Trophoblast cell (in vitro differentiated cells and primary cell): ENCODE results near the gene CARD19.

Experiments used
- DNase-seq, 2 donors: peaks; one replicate each; pipeline ENCODE4 v3.0.0-alpha.2; 2016
- H2AFZ ChIP-seq: 2 replicates; pipeline ENCODE4 v1.6.1; 2013; ENCODE audit warnings: low read length, moderate library complexity, mild to moderate bottlenecking; ENCODE audit not compliant: insufficient read depth, poor library complexity
- H2AK5ac ChIP-seq: 2 replicates; pipeline ENCODE4 v1.6.1; 2013; ENCODE audit warnings: mild to moderate bottlenecking, low read length
- H2BK120ac ChIP-seq: 2 replicates; pipeline ENCODE4 v1.6.1; 2013; ENCODE audit warnings: low read length, mild to moderate bottlenecking, moderate library complexity; ENCODE audit not compliant: insufficient read depth, poor library complexity
- H2BK12ac ChIP-seq: 2 replicates; pipeline ENCODE4 v1.6.1; 2013; ENCODE audit warnings: mild to moderate bottlenecking, low read length, moderate library complexity
- H2BK5ac ChIP-seq: 2 replicates; pipeline ENCODE4 v1.6.1; 2013; ENCODE audit warnings: low read length, low read depth, moderate library complexity, mild to moderate bottlenecking; ENCODE audit not compliant: poor library complexity
- H3K14ac ChIP-seq: 2 replicates; pipeline ENCODE4 v1.6.1; 2013; ENCODE audit warnings: mild to moderate bottlenecking, low read length
- H3K18ac ChIP-seq: 2 replicates; pipeline ENCODE4 v1.6.1; 2013; ENCODE audit warnings: mild to moderate bottlenecking, low read length
- H3K23ac ChIP-seq: 2 replicates; pipeline ENCODE4 v1.6.1; 2013; ENCODE audit warnings: low read length
- H3K27ac ChIP-seq: 2 replicates; pipeline ENCODE4 v1.5.1; 2013; ENCODE audit warnings: low read depth, mild to moderate bottlenecking, inconsistent platforms, low read length, moderate library complexity
- H3K27me3 ChIP-seq: 2 replicates; pipeline ENCODE4 v1.6.1; 2013; ENCODE audit warnings: inconsistent platforms, mild to moderate bottlenecking, low read length, moderate library complexity; ENCODE audit not compliant: insufficient read depth
- H3K36me3 ChIP-seq, 2 experiments: 1 replicate in 1 of 2; 2 replicates in 1 of 2; pipeline ENCODE4 v1.6.1; 2013; ENCODE audit warnings: low read length in 2 of 2, mild to moderate bottlenecking in 2 of 2, moderate library complexity in 1 of 2; ENCODE audit not compliant: insufficient read depth in 2 of 2, control insufficient read depth in 1 of 2
- H3K4ac ChIP-seq: 2 replicates; pipeline ENCODE4 v1.6.1; 2013; ENCODE audit warnings: low read depth, mild to moderate bottlenecking, low read length, moderate library complexity
- H3K4me1 ChIP-seq, 2 experiments: 1 replicate in 1 of 2; 2 replicates in 1 of 2; pipeline ENCODE4 v1.6.1; 2013; ENCODE audit warnings: low read length in 2 of 2, mild to moderate bottlenecking in 2 of 2, moderate library complexity in 1 of 2; ENCODE audit not compliant: insufficient read depth in 2 of 2, control insufficient read depth in 1 of 2
- H3K4me2 ChIP-seq: 2 replicates; pipeline ENCODE4 v1.6.1; 2013; ENCODE audit warnings: inconsistent platforms, mild to moderate bottlenecking, low read length, moderate library complexity
- H3K4me3 ChIP-seq: 2 replicates; pipeline ENCODE4 v1.5.1; 2013; ENCODE audit warnings: mild to moderate bottlenecking, low read depth, low read length, inconsistent platforms
- H3K79me1 ChIP-seq: one replicate; pipeline ENCODE4 v1.6.1; 2013; ENCODE audit warnings: low read length
- H3K79me2 ChIP-seq: 2 replicates; pipeline ENCODE4 v1.6.1; 2013; ENCODE audit warnings: low read length, mild to moderate bottlenecking; ENCODE audit not compliant: control insufficient read depth, insufficient read depth, poor library complexity
- H3K9ac ChIP-seq: 2 replicates; pipeline ENCODE4 v1.6.1; 2013; ENCODE audit warnings: mild to moderate bottlenecking, low read length
- H3K9me3 ChIP-seq: 2 replicates; pipeline ENCODE4 v1.6.1; 2013; ENCODE audit warnings: low read depth, mild to moderate bottlenecking, control low read depth, inconsistent platforms, low read length; ENCODE audit not compliant: insufficient read depth
- H4K12ac ChIP-seq: 2 replicates; pipeline ENCODE4 v1.6.1; 2013; ENCODE audit warnings: low read depth, mild to moderate bottlenecking, low read length, moderate library complexity
- H4K8ac ChIP-seq: 2 replicates; pipeline ENCODE4 v1.6.1; 2013; ENCODE audit warnings: low read depth, mild to moderate bottlenecking, low read length, moderate library complexity
- H4K91ac ChIP-seq: one replicate; pipeline ENCODE4 v1.6.1; 2013; ENCODE audit warnings: low read depth, mild to moderate bottlenecking, low read length, moderate library complexity
- WGBS: extraction: QIAGEN DNeasy Blood & Tissue Kit; methylation state at CpG from one replicate; pipeline ENCODE4 v1.1.7; 2013; ENCODE audit warnings: missing lambda C conversion rate; ENCODE audit not compliant: insufficient read length, insufficient coverage; ENCODE audit errors: extremely low coverage; 5-methylcytosine and 5-hydroxymethylcytosine counted together

The CARD19 gene

DNA sequence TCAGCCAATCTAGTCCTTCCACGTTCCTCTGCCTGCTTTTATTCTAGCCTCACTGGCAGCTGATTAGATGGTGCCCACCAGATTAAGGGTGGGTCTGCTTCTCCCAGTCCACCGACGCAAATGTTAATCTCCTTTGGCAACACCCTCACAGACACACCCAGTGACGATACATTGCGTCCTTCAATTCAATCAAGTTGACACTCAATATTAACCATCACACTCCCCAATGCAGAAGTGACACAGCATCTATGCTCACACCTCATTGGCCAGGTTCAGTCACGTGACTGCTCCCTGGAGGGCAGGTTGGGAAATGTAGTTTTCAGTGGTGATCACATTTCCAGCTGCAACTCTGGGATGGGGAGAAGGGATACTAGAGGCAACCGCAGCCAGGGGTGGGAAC, 24.6 kb upstream of the CARD19 start:
- no peak overlapping the region for H3K4me2 ChIP-seq
- H4K91ac ChIP-seq, result no peak overlapping the region
- no peaks in the 10 kb centered on the region for H3K27me3 ChIP-seq
- no peak overlapping the region for H4K8ac ChIP-seq
- H2BK120ac ChIP-seq, result no peak overlapping the region
- no peaks in the 10 kb centered on the region for H3K9me3 ChIP-seq
- no peak overlapping the region for H2AK5ac ChIP-seq
- H2AFZ ChIP-seq, result no peak overlapping the region
- H3K79me1 ChIP-seq, result no peaks in the 10 kb centered on the region
- H4K12ac ChIP-seq, result no peak overlapping the region
- no peak overlapping the region for H3K9ac ChIP-seq
- no peak overlapping the region for H3K4me3 ChIP-seq
- peak; percentile 29 to 70 for DNase-seq
- no CpG with 5 or more reads among the region's 7 CpGs for WGBS
- no peak overlapping the region for H2BK5ac ChIP-seq
- no peak overlapping the region for H3K27ac ChIP-seq
- H3K4me1 ChIP-seq, result no peaks in the 10 kb centered on the region
- H3K36me3 ChIP-seq, result no peaks in the 10 kb centered on the region
- H3K14ac ChIP-seq, result no peak overlapping the region
- H2BK12ac ChIP-seq, result no peak overlapping the region
- H3K18ac ChIP-seq, result no peak overlapping the region
- no peak overlapping the region for H3K23ac ChIP-seq
- no peak overlapping the region for H3K4ac ChIP-seq
- no peaks in the 10 kb centered on the region for H3K79me2 ChIP-seq

DNA sequence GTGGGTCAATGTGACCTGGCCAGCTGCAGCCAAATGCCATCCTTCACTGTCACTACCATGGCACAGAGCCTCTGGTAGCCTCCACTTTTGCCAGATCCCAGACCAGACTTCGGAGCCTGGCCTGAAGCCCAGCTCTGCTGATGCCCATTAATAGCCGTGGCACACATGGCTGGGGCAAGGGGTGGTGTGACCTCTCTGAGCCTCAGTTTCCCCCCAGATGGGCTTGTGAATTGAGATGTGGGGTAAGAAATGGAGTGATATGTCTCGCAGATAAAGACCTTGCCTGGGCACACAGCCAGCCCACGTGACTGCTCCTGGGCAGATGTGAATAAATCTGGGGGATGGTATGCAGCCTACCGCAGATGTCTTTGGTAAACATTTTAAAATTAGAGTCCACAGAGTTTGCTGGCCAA, 23.6 kb upstream of the CARD19 start:
- no peak overlapping the region for H3K4me3 ChIP-seq
- no peak overlapping the region for H4K91ac ChIP-seq
- H3K79me2 ChIP-seq, result no peaks in the 10 kb centered on the region
- H2AK5ac ChIP-seq, result no peak overlapping the region
- H3K4me2 ChIP-seq, result no peak overlapping the region
- no peaks in the 10 kb centered on the region for H3K36me3 ChIP-seq
- H4K12ac ChIP-seq, result no peak overlapping the region
- no peak overlapping the region for H3K18ac ChIP-seq
- H2BK120ac ChIP-seq, result no peak overlapping the region
- no peak overlapping the region for H3K23ac ChIP-seq
- no peak overlapping the region for H4K8ac ChIP-seq
- H3K4ac ChIP-seq, result no peak overlapping the region
- H3K27ac ChIP-seq, result no peak overlapping the region
- H2AFZ ChIP-seq, result no peak overlapping the region
- no peaks in the 10 kb centered on the region for H3K27me3 ChIP-seq
- H2BK5ac ChIP-seq, result no peak overlapping the region
- H3K4me1 ChIP-seq, result no peaks in the 10 kb centered on the region
- H2BK12ac ChIP-seq, result no peak overlapping the region
- H3K79me1 ChIP-seq, result no peaks in the 10 kb centered on the region
- no peak overlapping the region for H3K9ac ChIP-seq
- WGBS, result no CpG with 5 or more reads among the region's 5 CpGs
- H3K9me3 ChIP-seq, result no peaks in the 10 kb centered on the region
- DNase-seq, result no peak
- H3K14ac ChIP-seq, result no peak overlapping the region

DNA sequence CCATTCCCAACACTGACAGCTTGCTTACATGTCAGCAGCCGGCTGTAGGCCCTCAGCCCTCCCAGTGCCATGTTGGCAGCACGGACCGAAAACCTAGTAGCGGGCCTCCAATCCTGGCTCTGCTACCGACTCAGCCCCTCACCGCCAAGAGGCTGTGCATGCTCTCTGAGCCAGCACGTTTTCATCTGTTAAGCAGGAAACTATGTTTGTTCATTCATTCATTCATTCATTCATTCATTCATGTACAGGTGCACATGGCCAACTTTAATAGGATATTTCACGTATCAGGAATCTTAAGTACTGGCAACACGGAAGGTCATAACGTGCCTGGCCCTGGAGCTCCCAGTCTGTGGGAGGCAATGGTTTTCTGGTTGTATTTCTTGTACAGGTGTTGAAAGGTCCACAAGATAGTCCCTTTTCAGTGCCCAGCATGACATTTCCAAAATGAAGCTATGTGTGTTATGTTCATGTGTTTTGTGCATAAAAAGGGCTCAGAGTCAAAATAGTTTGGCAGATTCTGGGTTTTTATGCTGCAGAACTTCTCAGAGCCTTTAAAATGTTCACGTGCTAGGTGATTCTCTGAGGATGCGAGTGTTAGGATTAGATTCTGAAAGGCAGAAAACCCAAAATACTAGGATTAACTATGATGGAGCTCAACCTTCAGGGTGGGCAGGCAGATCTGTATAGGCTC, 19.8 kb upstream of the CARD19 start:
- no peak for DNase-seq
- H3K27me3 ChIP-seq, result no peaks in the 10 kb centered on the region
- no peak overlapping the region for H3K4ac ChIP-seq
- H2AFZ ChIP-seq, result no peak overlapping the region
- H3K23ac ChIP-seq, result no peak overlapping the region
- whole genome bisulfite sequencing, result no CpG with 5 or more reads among the region's 12 CpGs
- no peak overlapping the region for H2BK120ac ChIP-seq
- no peak overlapping the region for H2AK5ac ChIP-seq
- no peaks in the 10 kb centered on the region for H3K79me2 ChIP-seq
- H3K9me3 ChIP-seq, result no peaks in the 10 kb centered on the region
- H3K4me3 ChIP-seq, result no peak overlapping the region
- H4K91ac ChIP-seq, result no peak overlapping the region
- H3K9ac ChIP-seq, result no peak overlapping the region
- H3K79me1 ChIP-seq, result no peaks in the 10 kb centered on the region
- H3K4me2 ChIP-seq, result no peak overlapping the region
- H3K18ac ChIP-seq, result no peak overlapping the region
- H3K14ac ChIP-seq, result no peak overlapping the region
- no peak overlapping the region for H4K12ac ChIP-seq
- no peak overlapping the region for H4K8ac ChIP-seq
- H2BK5ac ChIP-seq, result no peak overlapping the region
- no peak overlapping the region for H2BK12ac ChIP-seq
- no peaks in the 10 kb centered on the region for H3K36me3 ChIP-seq
- H3K4me1 ChIP-seq, result no peaks in the 10 kb centered on the region
- no peak overlapping the region for H3K27ac ChIP-seq

DNA sequence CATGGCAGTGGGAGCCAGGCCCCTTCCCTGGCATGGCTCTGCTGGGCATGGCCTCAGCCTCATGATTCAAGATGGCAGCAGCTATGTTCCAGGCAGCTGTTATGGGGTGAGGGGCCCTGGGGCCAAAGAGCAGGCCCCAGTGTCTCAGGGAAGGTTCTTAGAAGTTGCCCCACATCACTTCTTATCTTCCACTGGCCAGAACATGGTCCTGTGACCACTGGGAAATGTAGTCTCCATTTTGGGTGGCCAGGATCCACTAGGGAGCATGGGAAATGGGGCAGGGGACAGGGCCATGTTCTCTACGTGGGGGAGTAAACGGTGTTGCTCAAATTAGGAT, 19.3 kb upstream of the CARD19 start:
- Histone ChIP-seq H2AFZ (no peak overlapping the region), H3K4ac (no peak overlapping the region), H3K9me3 (no peaks in the 10 kb centered on the region), H3K79me1 (no peaks in the 10 kb centered on the region), H3K27me3 (no peaks in the 10 kb centered on the region), H3K9ac (no peak overlapping the region), H3K23ac (no peak overlapping the region), H2BK120ac (no peak overlapping the region), H3K18ac (no peak overlapping the region), H3K4me1 (no peaks in the 10 kb centered on the region), H2BK12ac (no peak overlapping the region), H3K14ac (no peak overlapping the region), H4K91ac (no peak overlapping the region), H3K4me3 (no peak overlapping the region), H3K4me2 (no peak overlapping the region), H3K79me2 (no peaks in the 10 kb centered on the region), H2AK5ac (no peak overlapping the region), H4K12ac (no peak overlapping the region), H4K8ac (no peak overlapping the region), H3K36me3 (no peaks in the 10 kb centered on the region), H3K27ac (no peak overlapping the region), H2BK5ac (no peak overlapping the region)
- no peak for DNase-seq
- no CpG with 5 or more reads among the region's 2 CpGs for WGBS
